H1 (cell line): Measurements from ENCODE around the gene PSORS1C2. TPM values are rescaled to one million over a fixed set of nuclear protein-coding genes. Genes with fewer than 3 reads are reported as not detected.

Experiments used
- CEBPB ChIP-seq: IDR thresholded peaks from 2 replicates; pipeline ENCODE4 v1.6.1; 2012; ENCODE audit warnings: low read depth, low read length
- MAFK ChIP-seq: IDR thresholded peaks from 2 replicates; pipeline ENCODE4 v1.6.1; 2012; ENCODE audit warnings: low read depth, mild to moderate bottlenecking, improper control_type of control experiment, low read length
- SP4 ChIP-seq: IDR thresholded peaks from 2 replicates; pipeline ENCODE4 v1.6.1; 2012; ENCODE audit warnings: low read length, inconsistent platforms
- polyA plus RNA-seq, 7 experiments: library from polyadenylated mRNA; depleted of rRNA in 3 of 7; stranded (reverse) in 5 of 7; unstranded in 2 of 7; fragments of >200 nt in 5 of 7; fragments of 200-250 nt in 2 of 7; gene quantifications; 1 replicate in 5 of 7; 2 replicates in 1 of 7; 4 replicates in 1 of 7; pipeline versions ENCODE4 v1.2.1 to v1.2.3, GENCODE V29; 2011 to 2013; ENCODE audit warnings: missing spikeins in 2 of 7, mixed read lengths in 2 of 7
- total RNA-seq: library from RNA; stranded (reverse); fragmentation: NEBNext Ultra II Directional; extraction: Animal tissue kit (Norgen Biotek cat#: 25700); gene quantifications from 2 replicates; pipeline ENCODE4 v1.2.1, GENCODE V29; 2021
- TF ChIP-seq, protein P1 (sequence below), 3 experiments: IDR thresholded peaks; 1 replicate in 2 of 3; 2 replicates in 1 of 3; pipeline versions ENCODE4 v1.5.1 to v1.6.1; 2011; ENCODE audit warnings: low read length in 3 of 3, mild to moderate bottlenecking in 3 of 3, inconsistent platforms in 2 of 3, low read depth in 1 of 3, moderate library complexity in 1 of 3; ENCODE audit not compliant: insufficient read depth in 1 of 3; ENCODE audit errors: control extremely low read depth in 1 of 3

PSORS1C2 gene
- total and polyA plus RNA-seq, 2 of the 8 experiments (the other 6 are each of a cell fraction or from before 2014, with no cell fraction given) = 0.11 TPM; not detected in 1

DNA sequence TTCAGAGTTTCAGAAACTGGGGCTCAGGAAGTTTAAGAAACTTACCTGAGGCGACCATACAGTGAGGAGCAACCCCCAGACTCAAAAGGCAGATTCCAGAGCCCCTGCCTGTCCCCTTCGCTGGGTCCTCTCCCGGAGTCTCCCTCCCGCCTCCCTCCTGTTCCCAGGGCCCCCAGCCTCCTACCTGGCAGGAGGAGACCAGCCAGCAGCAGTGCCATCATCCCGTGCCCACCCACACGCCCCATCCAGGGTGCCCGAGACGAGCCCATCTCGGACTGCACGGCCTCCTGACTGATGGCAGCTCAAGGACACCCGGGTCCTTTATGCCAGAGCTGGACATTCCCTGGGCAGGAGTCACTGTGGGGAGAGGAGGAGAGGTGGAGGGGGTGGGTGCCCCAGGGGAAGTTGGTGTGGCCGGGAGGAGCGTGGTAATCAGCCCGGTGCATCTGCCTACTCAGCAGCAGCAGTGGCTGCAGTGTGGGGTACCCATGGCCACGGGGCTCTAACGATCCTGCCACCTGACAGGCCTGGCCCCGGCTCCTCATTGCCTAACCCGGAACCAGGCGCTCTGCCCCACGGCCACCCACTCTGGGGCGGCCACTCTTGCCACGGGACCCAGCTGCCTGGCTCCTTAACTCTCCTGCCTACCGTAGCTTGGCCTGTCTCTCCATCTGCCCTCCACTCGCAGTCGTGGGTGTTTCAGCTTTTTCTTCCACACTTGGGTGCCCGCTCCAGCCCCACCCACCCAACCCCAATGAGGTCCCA lies 18.5 kb downstream of the PSORS1C2 start, which contains the start of gene CDSN (continued):
- TF ChIP-seq MAFK (no peak), CEBPB (no peak), SP4 (no peak)
- TF ChIP-seq, protein P1, sequence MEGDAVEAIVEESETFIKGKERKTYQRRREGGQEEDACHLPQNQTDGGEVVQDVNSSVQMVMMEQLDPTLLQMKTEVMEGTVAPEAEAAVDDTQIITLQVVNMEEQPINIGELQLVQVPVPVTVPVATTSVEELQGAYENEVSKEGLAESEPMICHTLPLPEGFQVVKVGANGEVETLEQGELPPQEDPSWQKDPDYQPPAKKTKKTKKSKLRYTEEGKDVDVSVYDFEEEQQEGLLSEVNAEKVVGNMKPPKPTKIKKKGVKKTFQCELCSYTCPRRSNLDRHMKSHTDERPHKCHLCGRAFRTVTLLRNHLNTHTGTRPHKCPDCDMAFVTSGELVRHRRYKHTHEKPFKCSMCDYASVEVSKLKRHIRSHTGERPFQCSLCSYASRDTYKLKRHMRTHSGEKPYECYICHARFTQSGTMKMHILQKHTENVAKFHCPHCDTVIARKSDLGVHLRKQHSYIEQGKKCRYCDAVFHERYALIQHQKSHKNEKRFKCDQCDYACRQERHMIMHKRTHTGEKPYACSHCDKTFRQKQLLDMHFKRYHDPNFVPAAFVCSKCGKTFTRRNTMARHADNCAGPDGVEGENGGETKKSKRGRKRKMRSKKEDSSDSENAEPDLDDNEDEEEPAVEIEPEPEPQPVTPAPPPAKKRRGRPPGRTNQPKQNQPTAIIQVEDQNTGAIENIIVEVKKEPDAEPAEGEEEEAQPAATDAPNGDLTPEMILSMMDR (IDR thresholded peaks at IDR 0.05; ENCODE audit: control extremely low read depth in 1 of 3, insufficient read depth in 1 of 3, low read depth in 1 of 3, low read length in 3 of 3) = no peak
- TF ChIP-seq, all 59 proteins: peak for 0
